HUES6 (cell line): ENCODE data around the gene TMEM174.
"Not testable (repeated sequence)": the region's sequence is repeated elsewhere in the genome, so short reads cannot be mapped to it uniquely, and the experiment has no call there.

Experiments used
- H3K27ac ChIP-seq: 2 replicates; pipeline ENCODE4 v1.7.0; 2013; ENCODE audit warnings: low read depth, mild to moderate bottlenecking, low read length, inconsistent platforms
- H3K27me3 ChIP-seq: 2 replicates; pipeline ENCODE4 v1.6.1; 2013; ENCODE audit warnings: low read length; ENCODE audit not compliant: control insufficient read depth, insufficient read depth
- H3K36me3 ChIP-seq: 2 replicates; pipeline ENCODE4 v1.6.1; 2013; ENCODE audit warnings: low read length; ENCODE audit not compliant: control insufficient read depth, insufficient read depth
- H3K4me1 ChIP-seq: 2 replicates; pipeline ENCODE4 v1.6.1; 2013; ENCODE audit warnings: low read length; ENCODE audit not compliant: control insufficient read depth, insufficient read depth
- H3K4me3 ChIP-seq: 2 replicates; pipeline ENCODE4 v1.5.1; 2013; ENCODE audit warnings: low read depth, low read length
- H3K9ac ChIP-seq: one replicate; pipeline ENCODE4 v1.6.1; 2013; ENCODE audit warnings: mild to moderate bottlenecking, low read length
- H3K9me3 ChIP-seq: 2 replicates; pipeline ENCODE4 v1.6.1; 2013; ENCODE audit warnings: low read depth, low read length; ENCODE audit not compliant: control insufficient read depth, insufficient read depth

The TMEM174 gene

DNA sequence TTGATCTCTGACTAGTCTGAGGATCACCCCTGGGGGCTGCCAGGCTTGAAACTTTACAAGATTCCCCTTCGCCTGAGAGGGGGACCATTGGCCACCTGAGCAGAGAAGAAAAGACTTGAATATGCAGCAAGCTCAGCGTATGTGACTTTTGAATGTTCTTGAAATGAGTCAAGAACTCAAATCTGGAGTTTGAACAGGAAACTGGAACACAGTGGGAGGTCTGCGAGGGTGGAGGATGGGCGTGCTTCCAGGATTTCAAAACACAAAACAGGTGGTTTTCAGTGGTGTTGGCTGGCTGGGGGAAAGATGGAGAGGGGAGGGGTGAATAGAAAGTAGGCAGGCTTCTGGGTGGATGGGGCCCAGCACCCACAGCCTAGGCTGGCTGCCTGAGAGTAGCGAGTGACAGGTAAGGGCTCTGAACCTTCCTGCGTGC lies 40.6 kb downstream of the TMEM174 start:
- Histone ChIP-seq H3K27me3 (peaks cover 48% of the 10 kb centered on the region), H3K36me3 (no peaks in the 10 kb centered on the region), H3K9ac (no peak overlapping the region), H3K4me1 (peaks cover 24% of the 10 kb centered on the region), H3K4me3 (no peak overlapping the region), H3K27ac (no peak overlapping the region), H3K9me3 (no peaks in the 10 kb centered on the region)

GRCh38 chr5:73214306-73214705 lies 41.3 kb downstream of the TMEM174 start:
- Histone ChIP-seq H3K4me3 (no peak overlapping the region), H3K27ac (no peak overlapping the region), H3K9ac (no peak overlapping the region), H3K27me3 (peaks cover 55% of the 10 kb centered on the region), H3K9me3 (no peaks in the 10 kb centered on the region), H3K36me3 (no peaks in the 10 kb centered on the region), H3K4me1 (peaks cover 24% of the 10 kb centered on the region)

GRCh38 chr5:73214996-73215395 lies 42.0 kb downstream of the TMEM174 start:
- no peaks in the 10 kb centered on the region for H3K9me3 ChIP-seq
- H3K4me1 ChIP-seq: peaks cover 24% of the 10 kb centered on the region
- no peaks in the 10 kb centered on the region for H3K36me3 ChIP-seq
- peaks cover 56% of the 10 kb centered on the region for H3K27me3 ChIP-seq
- H3K27ac ChIP-seq: no peak overlapping the region
- H3K4me3 ChIP-seq: peak overlapping the region; percentile 67
- no peak overlapping the region for H3K9ac ChIP-seq

DNA sequence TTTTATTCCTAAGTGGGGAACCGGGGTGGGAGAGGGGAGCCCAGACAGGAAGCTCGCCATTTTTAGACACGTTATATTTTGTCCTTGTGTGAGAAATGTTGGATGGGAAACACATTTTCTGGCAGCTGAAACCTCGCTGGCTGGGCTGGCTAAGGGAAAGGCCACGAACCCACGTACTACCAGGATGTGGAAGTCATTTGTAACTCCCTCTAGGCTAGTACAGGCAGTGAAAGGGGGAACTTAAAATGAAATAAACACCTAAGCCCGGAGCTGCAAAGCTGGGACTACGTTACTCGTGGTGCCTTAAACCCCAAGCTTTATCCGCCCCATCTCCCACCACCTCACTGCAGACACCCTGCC lies 42.5 kb downstream of the TMEM174 start:
- Histone ChIP-seq H3K4me3 (peak overlapping the region; percentile 67), H3K27me3 (peaks cover 58% of the 10 kb centered on the region), H3K27ac (no peak overlapping the region), H3K36me3 (no peaks in the 10 kb centered on the region), H3K9me3 (no peaks in the 10 kb centered on the region), H3K9ac (peak overlapping the region; percentile 75), H3K4me1 (peaks cover 24% of the 10 kb centered on the region)

DNA sequence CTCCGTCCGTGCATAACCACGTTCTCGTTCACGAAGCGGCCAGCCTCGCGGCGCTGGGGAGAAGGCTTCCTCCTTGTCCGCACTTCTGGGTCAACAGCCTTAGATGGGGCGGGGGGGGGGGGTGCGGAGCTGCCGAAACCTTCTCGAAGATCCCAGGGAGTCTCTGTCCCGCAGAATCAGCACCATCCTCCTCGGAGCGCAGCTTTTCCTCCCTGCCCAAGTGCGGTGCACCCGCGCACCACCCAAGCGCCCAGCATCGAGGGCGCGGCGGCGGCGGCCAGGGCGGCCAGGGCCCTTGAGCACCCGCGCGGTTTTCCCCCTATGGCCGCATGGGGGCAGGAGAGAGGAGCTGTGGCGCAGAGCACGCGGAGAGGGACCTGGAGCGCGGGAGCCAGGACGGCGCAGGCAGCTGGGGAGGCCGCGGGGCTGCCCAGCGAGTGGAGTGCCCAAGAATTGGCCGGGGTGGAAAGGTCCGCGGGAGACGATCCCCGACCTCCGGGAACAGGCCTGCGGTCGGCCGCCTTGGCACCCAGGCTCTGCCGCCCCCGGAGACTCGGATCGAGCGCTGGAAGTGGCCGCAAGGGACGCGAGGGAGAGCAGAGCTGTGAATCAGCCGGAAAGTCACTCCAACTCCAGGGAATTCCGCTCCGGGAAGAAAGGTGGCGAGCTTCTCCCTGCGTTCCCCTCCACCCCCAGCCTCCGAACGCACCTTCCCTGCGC lies 43.1 kb downstream of the TMEM174 start:
- Histone ChIP-seq H3K27ac (no peak overlapping the region), H3K9me3 (no peaks in the 10 kb centered on the region), H3K4me3 (peak overlapping the region; percentile 67), H3K27me3 (peaks cover 58% of the 10 kb centered on the region), H3K9ac (peak overlapping the region; percentile 75), H3K4me1 (peaks cover 24% of the 10 kb centered on the region), H3K36me3 (no peaks in the 10 kb centered on the region)

DNA sequence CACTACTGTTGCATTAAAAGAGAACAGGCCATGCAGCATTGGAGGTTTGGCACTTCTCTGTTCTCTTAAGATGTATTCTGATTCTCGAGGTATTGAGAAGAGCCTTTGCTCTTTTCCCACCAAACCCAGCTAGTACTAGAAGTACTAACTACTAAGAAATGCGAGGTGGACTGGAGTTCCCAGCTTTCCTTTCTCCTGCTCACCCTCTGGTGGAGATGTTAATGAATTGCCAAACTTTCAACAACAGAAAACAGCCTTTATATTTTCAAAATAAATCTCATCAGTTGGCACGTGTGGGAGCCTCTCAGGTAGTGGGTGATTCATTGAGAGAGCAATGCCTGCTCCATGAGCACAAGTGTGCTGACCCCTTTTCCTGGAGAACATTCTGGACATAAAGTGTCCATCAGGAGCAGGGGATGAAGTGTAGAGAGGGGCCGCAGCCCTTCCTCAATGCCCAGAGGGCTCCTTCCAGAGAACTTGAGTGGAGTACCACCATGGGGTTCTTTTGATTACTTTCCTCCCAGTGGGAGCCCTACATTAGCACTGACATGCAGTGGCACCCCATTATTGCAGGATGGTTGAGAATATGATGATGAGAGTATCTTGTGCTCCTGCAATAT lies 45.7 kb downstream of the TMEM174 start:
- peaks cover 67% of the 10 kb centered on the region for H3K27me3 ChIP-seq

DNA sequence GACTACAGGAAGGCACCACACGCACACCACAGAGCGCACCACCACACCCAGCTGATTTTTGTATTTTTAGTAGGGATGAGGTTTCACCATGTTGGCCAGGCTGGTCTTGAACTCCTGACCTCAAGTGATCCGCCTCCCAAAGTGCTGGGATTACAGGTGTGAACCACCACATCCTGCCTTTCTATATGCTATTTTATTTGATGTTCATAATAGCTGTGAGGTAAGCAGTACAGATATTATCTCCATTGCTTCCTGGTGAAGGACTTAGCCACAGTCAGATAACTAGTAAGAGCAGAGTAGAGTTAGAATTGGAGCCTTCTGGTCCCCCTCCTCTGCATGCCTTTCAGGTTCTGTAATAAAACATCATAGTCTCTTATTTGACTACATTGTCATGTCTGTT lies 46.3 kb downstream of the TMEM174 start:
- not testable (repeated sequence) for H3K4me3 ChIP-seq
- peaks cover 13% of the 10 kb centered on the region for H3K4me1 ChIP-seq

More for the DNA sequence above, 45.7 kb downstream of the TMEM174 start:
- no peaks in the 10 kb centered on the region for H3K9me3 ChIP-seq
- no peak overlapping the region for H3K27ac ChIP-seq
- no peak overlapping the region for H3K4me3 ChIP-seq
- no peaks in the 10 kb centered on the region for H3K36me3 ChIP-seq
- H3K4me1 ChIP-seq: peaks cover 20% of the 10 kb centered on the region
- H3K9ac ChIP-seq: no peak overlapping the region

DNA sequence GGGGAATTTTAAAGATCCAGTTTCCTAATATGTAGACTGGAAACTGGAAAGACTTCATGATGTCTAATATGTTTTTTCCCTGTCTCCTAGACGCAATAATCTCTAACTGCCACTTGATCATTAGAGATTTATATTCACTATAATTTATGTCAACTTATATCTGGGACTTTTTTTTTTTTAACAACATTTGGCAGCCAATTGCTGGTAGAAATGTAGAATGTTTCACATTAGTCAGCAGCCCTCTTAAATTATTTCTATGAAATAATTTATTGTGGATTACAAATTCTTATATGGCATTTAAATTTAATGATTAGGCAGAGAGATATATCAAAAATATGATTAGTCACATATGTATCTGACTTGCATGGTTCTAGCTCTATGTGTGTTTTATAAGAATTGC lies 48.2 kb downstream of the TMEM174 start:
- no peak overlapping the region for H3K27ac ChIP-seq
- H3K4me3 ChIP-seq: no peak overlapping the region
- H3K9ac ChIP-seq: no peak overlapping the region
- no peaks in the 10 kb centered on the region for H3K36me3 ChIP-seq
- H3K9me3 ChIP-seq: no peaks in the 10 kb centered on the region
- H3K27me3 ChIP-seq: peaks cover 59% of the 10 kb centered on the region
- no peaks in the 10 kb centered on the region for H3K4me1 ChIP-seq

More for the DNA sequence above, 46.3 kb downstream of the TMEM174 start:
- peaks cover 60% of the 10 kb centered on the region for H3K27me3 ChIP-seq
- not testable (repeated sequence) for H3K36me3 ChIP-seq, H3K9me3 ChIP-seq, H3K27ac ChIP-seq, H3K9ac ChIP-seq

DNA sequence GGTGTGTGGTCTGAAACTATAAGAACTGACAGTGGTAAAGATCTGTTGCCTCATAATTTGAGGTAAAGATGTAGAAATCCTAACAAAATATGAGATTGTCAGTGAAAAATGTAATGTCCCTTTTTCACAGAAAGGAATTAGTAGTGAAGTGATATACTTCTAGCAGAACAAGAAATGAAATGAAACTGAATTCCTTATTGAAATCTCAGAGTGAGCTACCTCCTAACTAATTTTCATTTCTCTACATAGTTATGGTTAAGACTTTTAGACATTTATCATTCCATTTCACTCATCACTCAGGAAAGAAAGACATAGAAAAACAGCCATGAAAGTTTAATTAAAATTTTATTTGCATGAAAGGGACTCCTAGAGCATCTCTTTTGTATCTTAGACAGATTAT lies 48.7 kb downstream of the TMEM174 start:
- Histone ChIP-seq H3K9ac (no peak overlapping the region), H3K4me1 (no peaks in the 10 kb centered on the region), H3K4me3 (no peak overlapping the region), H3K27me3 (peaks cover 57% of the 10 kb centered on the region), H3K9me3 (no peaks in the 10 kb centered on the region), H3K36me3 (no peaks in the 10 kb centered on the region), H3K27ac (no peak overlapping the region)

DNA sequence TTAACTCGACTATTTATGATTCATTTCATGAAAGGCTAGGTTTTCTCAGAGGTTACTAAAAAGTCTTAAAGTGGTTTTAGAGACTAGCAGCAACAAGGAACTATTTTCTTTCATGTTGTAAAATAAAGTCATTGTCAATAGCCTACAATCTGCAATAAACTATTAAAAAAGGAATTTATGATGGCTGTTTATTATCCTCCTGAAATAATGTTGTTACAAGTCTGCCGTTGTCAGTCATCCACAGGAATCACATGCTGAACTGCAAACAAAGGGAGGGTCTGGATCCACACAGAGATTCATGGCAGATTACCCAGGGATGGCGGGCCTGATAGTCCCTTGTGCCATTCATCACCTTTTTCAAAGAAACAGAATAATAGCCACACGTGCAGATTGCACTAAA lies 49.2 kb downstream of the TMEM174 start:
- no peaks in the 10 kb centered on the region for H3K9me3 ChIP-seq
- peaks cover 55% of the 10 kb centered on the region for H3K27me3 ChIP-seq
- no peaks in the 10 kb centered on the region for H3K4me1 ChIP-seq
- H3K4me3 ChIP-seq: no peak overlapping the region
- no peak overlapping the region for H3K9ac ChIP-seq
- no peaks in the 10 kb centered on the region for H3K36me3 ChIP-seq
- no peak overlapping the region for H3K27ac ChIP-seq
